ENCODE data around the gene CYBC1. TPM values are rescaled to one million over a fixed set of nuclear protein-coding genes. Genes with fewer than 3 reads are reported as not detected.

The CYBC1 gene
- total RNA-seq, 1 experiment from 2014 or later, result 95.4 TPM

DNA sequence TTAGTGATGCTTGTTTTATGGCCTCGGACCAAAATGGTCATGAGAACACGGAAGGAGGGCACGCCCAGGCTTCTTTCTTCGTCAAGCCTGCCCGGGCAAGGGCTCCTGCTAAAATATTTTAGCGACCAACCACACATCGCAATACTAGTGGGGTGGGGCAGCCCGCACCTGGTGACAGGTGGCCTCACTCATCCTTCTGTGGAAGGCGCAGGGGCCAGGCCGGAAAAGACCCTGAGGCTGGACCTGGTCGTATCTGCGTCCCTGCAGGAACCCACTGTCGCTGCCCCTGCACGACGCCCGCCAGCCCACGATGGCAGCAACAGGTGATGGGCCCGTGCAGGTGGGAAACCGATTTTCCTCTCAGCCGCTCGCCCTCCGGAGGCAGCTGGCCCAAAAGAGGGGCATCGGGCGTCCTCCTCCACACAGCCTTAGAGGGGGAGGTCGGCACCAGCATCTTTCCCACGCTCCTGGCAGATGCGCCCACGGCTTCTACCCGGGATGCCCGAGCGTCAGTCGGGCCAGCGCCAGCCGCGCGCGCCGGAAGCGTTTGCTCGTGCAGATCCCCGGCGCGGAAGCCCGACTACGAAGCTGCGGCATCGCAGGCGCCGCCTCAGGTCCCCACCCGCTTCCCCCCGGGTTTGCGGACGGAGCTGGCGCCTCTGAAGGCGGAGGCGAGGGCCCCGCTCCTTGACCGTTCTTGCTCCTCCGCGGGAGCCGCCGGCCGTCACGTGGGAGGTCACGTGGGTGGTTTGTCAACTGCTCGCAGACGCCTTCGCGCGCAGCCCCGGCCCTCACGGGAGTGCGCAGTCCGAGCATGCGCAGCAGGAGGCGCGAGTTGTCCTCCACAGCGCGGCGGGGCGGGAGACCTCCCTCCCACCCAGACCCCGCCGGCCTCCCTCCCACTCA, 46.2 kb upstream of the CYBC1 start:
- no peak overlapping the region; the same call in 1 of the 2 replicates for H3K9ac ChIP-seq (ENCODE audit: low read length)
- H3K4me3 ChIP-seq (replicated peaks in 1 of 2; ENCODE audit: low read depth in 1 of 2, low read length in 2 of 2), result no peak overlapping the region; a peak in 1 of 4 replicates
- intact Hi-C loops (cut with micrococcal nuclease), result no loop called here
- no peaks in the 10 kb centered on the region for H3K36me3 ChIP-seq (ENCODE audit: control insufficient read depth in 1 of 2, insufficient read depth in 2 of 2, low read length in 2 of 2)
- H3K9me3 ChIP-seq (ENCODE audit: control insufficient read depth in 1 of 2, insufficient read depth in 1 of 2, low read depth in 1 of 2, low read length in 2 of 2), result no peaks in the 10 kb centered on the region
- H3K4me1 ChIP-seq (ENCODE audit: control insufficient read depth in 1 of 2, insufficient read depth in 2 of 2, low read length in 2 of 2), result peaks cover 39 to 53% of the 10 kb centered on the region in 2 experiments
- peak; percentile 72 for DNase-seq (ENCODE audit: low read depth, low spot score)
- ATAC-seq, result peak; percentile 21
- no peaks in the 10 kb centered on the region for H4K20me1 ChIP-seq (ENCODE audit: insufficient read depth)
- no peak overlapping the region for H2AFZ ChIP-seq (ENCODE audit: low read depth, low read length, poor library complexity, severe bottlenecking)
- peak overlapping the region; percentile 76 for H3K27ac ChIP-seq (ENCODE audit: low read depth, low read length)
- no peaks in the 10 kb centered on the region for H3K9me2 ChIP-seq (ENCODE audit: insufficient read depth)
- ChIA-PET RAD21 (ENCODE audit: low non-redundant PET in 1 of 2, low total read pairs in 2 of 2, uncharacterized antibody in 2 of 2, unreplicated experiment in 2 of 2) (no interaction called here), POLR2A (no interaction called here), CTCF (no interaction called here)
- H3K79me2 ChIP-seq (ENCODE audit: insufficient read depth, low read length), result no peaks in the 10 kb centered on the region
- no peak for TF ChIP-seq SRF (IDR thresholded peaks at IDR 0.05; ENCODE audit: low read depth)
- TF ChIP-seq MAX (IDR thresholded peaks at IDR 0.05), result peak; percentile 86
- TF ChIP-seq EZH2 (IDR thresholded peaks at IDR 0.05), result no peak
- TF ChIP-seq, protein P1, sequence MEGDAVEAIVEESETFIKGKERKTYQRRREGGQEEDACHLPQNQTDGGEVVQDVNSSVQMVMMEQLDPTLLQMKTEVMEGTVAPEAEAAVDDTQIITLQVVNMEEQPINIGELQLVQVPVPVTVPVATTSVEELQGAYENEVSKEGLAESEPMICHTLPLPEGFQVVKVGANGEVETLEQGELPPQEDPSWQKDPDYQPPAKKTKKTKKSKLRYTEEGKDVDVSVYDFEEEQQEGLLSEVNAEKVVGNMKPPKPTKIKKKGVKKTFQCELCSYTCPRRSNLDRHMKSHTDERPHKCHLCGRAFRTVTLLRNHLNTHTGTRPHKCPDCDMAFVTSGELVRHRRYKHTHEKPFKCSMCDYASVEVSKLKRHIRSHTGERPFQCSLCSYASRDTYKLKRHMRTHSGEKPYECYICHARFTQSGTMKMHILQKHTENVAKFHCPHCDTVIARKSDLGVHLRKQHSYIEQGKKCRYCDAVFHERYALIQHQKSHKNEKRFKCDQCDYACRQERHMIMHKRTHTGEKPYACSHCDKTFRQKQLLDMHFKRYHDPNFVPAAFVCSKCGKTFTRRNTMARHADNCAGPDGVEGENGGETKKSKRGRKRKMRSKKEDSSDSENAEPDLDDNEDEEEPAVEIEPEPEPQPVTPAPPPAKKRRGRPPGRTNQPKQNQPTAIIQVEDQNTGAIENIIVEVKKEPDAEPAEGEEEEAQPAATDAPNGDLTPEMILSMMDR (IDR thresholded peaks at IDR 0.05 in 2 of 3, conservative IDR thresholded peaks at IDR 0.05 in 1 of 3; ENCODE audit: borderline replicate concordance in 1 of 3, insufficient read depth in 1 of 3, low read depth in 2 of 3, low read length in 2 of 3), result no peak
- peak; percentile 52 for TF ChIP-seq POLR2AphosphoS5 (IDR thresholded peaks at IDR 0.05; ENCODE audit: low read depth, low read length)
- TF ChIP-seq CEBPB (IDR thresholded peaks at IDR 0.05; ENCODE audit: low read depth), result no peak
- H3K4me2 ChIP-seq (ENCODE audit: low read length), result peak overlapping the region; percentile 66
- no TSS peak for BruUV-seq (replicated peaks)
- H3K27me3 ChIP-seq (ENCODE audit: insufficient read depth, low read length), result no peaks in the 10 kb centered on the region

All from HCT116 (cell line).